ENCODE data around the gene ADAMTSL1.

- no peak for TF ChIP-seq POLR2A (IDR thresholded peaks at IDR 0.05; ENCODE audit: borderline replicate concordance, extremely low read depth, insufficient read depth, insufficient read length)
- no peak for TF ChIP-seq CEBPB (IDR thresholded peaks at IDR 0.05; ENCODE audit: low read depth)
- TF ChIP-seq CTCF (IDR thresholded peaks at IDR 0.05 in 2 of 3, conservative IDR thresholded peaks at IDR 0.05 in 1 of 3; ENCODE audit: borderline replicate concordance in 1 of 3, insufficient read depth in 1 of 3, low read depth in 2 of 3, low read length in 2 of 3): no peak
- TF ChIP-seq YY1 (IDR thresholded peaks at IDR 0.05; ENCODE audit: extremely low read depth, insufficient replicate concordance, low read depth, low read length): no peak
- no peak for TF ChIP-seq RAD21 (IDR thresholded peaks at IDR 0.05; ENCODE audit: low read depth)
These were observed 377.3 kb downstream of the ADAMTSL1 start for GRCh38 chr9:18851069-18851795.
